ENCODE measurements around the gene ANO1. TPM values are rescaled to one million over a fixed set of nuclear protein-coding genes. Genes with fewer than 3 reads are reported as not detected.

Gene ANO1
- total RNA-seq, 1 experiment from 2014 or later = 10.9 TPM

DNA sequence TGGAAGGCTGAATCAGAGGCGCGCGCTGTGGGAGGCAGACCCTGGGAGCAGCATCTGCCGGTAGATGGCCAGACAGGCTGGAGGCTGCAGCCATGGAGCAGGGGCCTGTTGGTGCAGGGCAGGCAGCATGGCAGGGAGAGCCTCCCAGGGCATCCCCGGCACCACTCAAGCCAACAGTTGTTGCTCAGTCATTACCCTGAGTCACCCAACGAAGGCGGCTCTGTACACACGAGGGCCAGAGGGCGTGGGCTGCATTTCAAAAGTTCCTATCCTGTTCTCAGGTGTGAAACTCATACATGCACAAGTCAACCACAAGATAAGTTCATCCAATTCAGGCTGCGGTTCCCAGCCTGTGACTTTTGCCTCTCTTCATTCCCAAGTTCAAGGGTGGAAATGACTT, 2.6 kb downstream of the ANO1 start:
- Histone ChIP-seq H4K8ac (replicated peaks; ENCODE audit: insufficient read length, low read depth, low read length) (no peak overlapping the region), H4K91ac (ENCODE audit: insufficient read length, low read depth, low read length) (no peak overlapping the region), H3K23me2 (ENCODE audit: insufficient read length, low read depth, low read length, poor library complexity, severe bottlenecking) (peaks cover 4% of the 10 kb centered on the region), H3K4ac (ENCODE audit: low read depth, low read length) (no peak overlapping the region), H2BK20ac (ENCODE audit: low read depth, low read length, poor library complexity, severe bottlenecking) (no peak overlapping the region), H2BK120ac (ENCODE audit: low read depth, low read length, poor library complexity, severe bottlenecking) (no peak overlapping the region), H3K79me2 (ENCODE audit: insufficient read depth, low read length) (no peaks in the 10 kb centered on the region), H2AFZ (ENCODE audit: low read length) (no peak overlapping the region), H3K23ac (ENCODE audit: insufficient read length, low read depth, low read length) (no peak overlapping the region), H2AK5ac (ENCODE audit: insufficient read length, low read length) (no peak overlapping the region), H3K9ac (ENCODE audit: extremely low read depth, insufficient read length, low read length) (no peak overlapping the region), H3K4me2 (ENCODE audit: insufficient read depth, insufficient read length, low read length) (no peak overlapping the region), H3K4me1 (ENCODE audit: insufficient read depth, low read length) (no peaks in the 10 kb centered on the region; the same call in 1 of the 2 replicates), H4K5ac (ENCODE audit: insufficient read length, low read depth, low read length) (no peak overlapping the region), H3K18ac (ENCODE audit: insufficient read length, low read depth, low read length) (no peak overlapping the region), H2BK12ac (ENCODE audit: insufficient read length, low read depth, low read length) (no peak overlapping the region), H3K27ac (ENCODE audit: insufficient read length, low read depth, low read length) (no peak overlapping the region), H2BK15ac (ENCODE audit: low read depth, low read length) (no peak overlapping the region), H3T11ph (ENCODE audit: low read length) (no peak overlapping the region), H3K56ac (ENCODE audit: insufficient read length, low read depth, low read length) (no peak overlapping the region), H4K20me1 (ENCODE audit: control insufficient read depth, insufficient read depth, insufficient read length) (no peaks in the 10 kb centered on the region), H3K79me1 (ENCODE audit: insufficient read depth, low read depth, low read length, poor library complexity, severe bottlenecking) (no peaks in the 10 kb centered on the region), H3K9me3 (ENCODE audit: control insufficient read depth, low read depth, low read length) (no peaks in the 10 kb centered on the region), H3K27me3 (ENCODE audit: insufficient read depth, low read length) (peaks cover 24% of the 10 kb centered on the region; the same call in 1 of the 2 replicates), H2BK5ac (ENCODE audit: insufficient read length, low read length) (no peak overlapping the region), H3K14ac (ENCODE audit: insufficient read depth, low read length) (no peak overlapping the region)
- Mint-ChIP-seq H3K9me3 (no peaks in the 10 kb centered on the region), H3K27ac (no peak overlapping the region), H3K4me1 (peaks cover 14 to 25% of the 10 kb centered on the region in 2 experiments), H3K27me3 (ENCODE audit: low read depth) (peaks cover 60% of the 10 kb centered on the region), H3K4me3 (no peak overlapping the region), H3K36me3 (ENCODE audit: insufficient read depth in 1 of 3, low read depth in 3 of 3) (no peaks in the 10 kb centered on the region; a peak in 1 of 7 replicates)
- DNase-seq = no peak
- WGBS (ENCODE audit: extremely low coverage, insufficient read length, low lambda C conversion rate) = no CpG with 5 or more reads among the region's 10 CpGs
- TF ChIP-seq, protein P1, sequence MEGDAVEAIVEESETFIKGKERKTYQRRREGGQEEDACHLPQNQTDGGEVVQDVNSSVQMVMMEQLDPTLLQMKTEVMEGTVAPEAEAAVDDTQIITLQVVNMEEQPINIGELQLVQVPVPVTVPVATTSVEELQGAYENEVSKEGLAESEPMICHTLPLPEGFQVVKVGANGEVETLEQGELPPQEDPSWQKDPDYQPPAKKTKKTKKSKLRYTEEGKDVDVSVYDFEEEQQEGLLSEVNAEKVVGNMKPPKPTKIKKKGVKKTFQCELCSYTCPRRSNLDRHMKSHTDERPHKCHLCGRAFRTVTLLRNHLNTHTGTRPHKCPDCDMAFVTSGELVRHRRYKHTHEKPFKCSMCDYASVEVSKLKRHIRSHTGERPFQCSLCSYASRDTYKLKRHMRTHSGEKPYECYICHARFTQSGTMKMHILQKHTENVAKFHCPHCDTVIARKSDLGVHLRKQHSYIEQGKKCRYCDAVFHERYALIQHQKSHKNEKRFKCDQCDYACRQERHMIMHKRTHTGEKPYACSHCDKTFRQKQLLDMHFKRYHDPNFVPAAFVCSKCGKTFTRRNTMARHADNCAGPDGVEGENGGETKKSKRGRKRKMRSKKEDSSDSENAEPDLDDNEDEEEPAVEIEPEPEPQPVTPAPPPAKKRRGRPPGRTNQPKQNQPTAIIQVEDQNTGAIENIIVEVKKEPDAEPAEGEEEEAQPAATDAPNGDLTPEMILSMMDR (conservative IDR thresholded peaks at IDR 0.05) = no peak

All from H9 (cell line).